Measurements from ENCODE around the gene USP2. TPM values are rescaled to one million over a fixed set of nuclear protein-coding genes. Genes with fewer than 3 reads are reported as not detected.

Gene USP2
- total RNA-seq, 1 experiment from 2014 or later, result 0.67 TPM

- DNase-seq (ENCODE audit: low read depth), result no peak
These were observed 75.1 kb downstream of the USP2 start for GRCh38 chr11:119306373-119306890.

GRCh38 chr11:119305556-119306372, 75.7 kb downstream of the USP2 start:
- no peak for DNase-seq (ENCODE audit: low read depth)

Other genes with a start within 250 kb of the USP2 start
- 0.49 TPM in 1 of 2 replicates, not detected in the other for gene ABCG4, start 232.6 kb downstream of the USP2 start, total RNA-seq (2014; rRNA removed; shearing (Covaris generic))
- gene NLRX1, start 213.0 kb downstream of the USP2 start, total RNA-seq (2014; rRNA removed; shearing (Covaris generic)), result 15.9 and 16.8 TPM in 2 replicates
- gene NHERF4, start 196.2 kb downstream of the USP2 start, total RNA-seq (2014; rRNA removed; shearing (Covaris generic)), result not detected in 2 replicates
- 9.0 and 18.8 TPM in 2 replicates for gene CBL, start 175.4 kb downstream of the USP2 start, total RNA-seq (2014; rRNA removed; shearing (Covaris generic))
- 353 and 496 TPM in 2 replicates for gene MCAM, start 64.6 kb downstream of the USP2 start, total RNA-seq (2014; rRNA removed; shearing (Covaris generic))
- gene RNF26, start 47.2 kb downstream of the USP2 start, total RNA-seq (2014; rRNA removed; shearing (Covaris generic)), result 9.5 and 16.1 TPM in 2 replicates
- gene C1QTNF5, start 40.8 kb downstream of the USP2 start, total RNA-seq (2014; rRNA removed; shearing (Covaris generic)), result 5.9 and 7.7 TPM in 2 replicates
- not detected in 2 replicates for gene MFRP, start 35.0 kb downstream of the USP2 start, total RNA-seq (2014; rRNA removed; shearing (Covaris generic))
- gene THY1, start 41.5 kb upstream of the USP2 start, total RNA-seq (2014; rRNA removed; shearing (Covaris generic)), result 1,171 and 1,190 TPM in 2 replicates